Stimulated activated CD8-positive, alpha-beta memory T cell treated with anti-CD3 and anti-CD28 coated beads, Interleukin-2, amount 100 ng/mL, for 48 hours (primary cell): Measurements from ENCODE around the gene NT5DC3.
"Not testable (repeated sequence)": the region's sequence is repeated elsewhere in the genome, so short reads cannot be mapped to it uniquely, and the experiment has no call there.

Experiments
- DNase-seq, 2 donors: peaks; one replicate each; pipeline ENCODE4 v3.0.0-alpha.2; 2020; ENCODE audit warnings: low read depth in 2 of 2

NT5DC3 gene

GRCh38 chr12:103809639-103810038 is 31.4 kb downstream of the NT5DC3 start:
- not testable (repeated sequence) for DNase-seq

GRCh38 chr12:103809154-103809553 is 31.9 kb downstream of the NT5DC3 start:
- DNase-seq, result no peak

- DNase-seq, result no peak
Observed at GRCh38 chr12:103808239-103808880, 32.7 kb downstream of the NT5DC3 start.

GRCh38 chr12:103807561-103808238 is 33.3 kb downstream of the NT5DC3 start:
- no peak for DNase-seq

- no peak for DNase-seq
Observed at GRCh38 chr12:103806803-103807202, 34.2 kb downstream of the NT5DC3 start.

- no peak for DNase-seq
Observed at GRCh38 chr12:103805655-103806360, 35.2 kb downstream of the NT5DC3 start.

- DNase-seq, result no peak
Observed at GRCh38 chr12:103803847-103804246, 37.2 kb downstream of the NT5DC3 start.

- no peak for DNase-seq
Observed at GRCh38 chr12:103802586-103802886, 38.5 kb downstream of the NT5DC3 start.

- no peak for DNase-seq
Observed at GRCh38 chr12:103801709-103802585, 39.1 kb downstream of the NT5DC3 start.

GRCh38 chr12:103799857-103800771 is 40.9 kb downstream of the NT5DC3 start:
- no peak for DNase-seq

- no peak for DNase-seq
Observed at GRCh38 chr12:103799504-103799856, 41.6 kb downstream of the NT5DC3 start.

- no peak for DNase-seq
Observed at GRCh38 chr12:103798586-103798985, 42.4 kb downstream of the NT5DC3 start.

- no peak for DNase-seq
Observed at GRCh38 chr12:103794309-103795213, 46.5 kb downstream of the NT5DC3 start.

- no peak for DNase-seq
Observed at GRCh38 chr12:103793512-103794045, 47.5 kb downstream of the NT5DC3 start.

- DNase-seq, result no peak
Observed at GRCh38 chr12:103793046-103793445, 48.0 kb downstream of the NT5DC3 start.

- DNase-seq, result no peak
Observed at GRCh38 chr12:103791350-103791920, 49.6 kb downstream of the NT5DC3 start.

- DNase-seq, result no peak
Observed at GRCh38 chr12:103786201-103786600, 54.8 kb downstream of the NT5DC3 start.

GRCh38 chr12:103785243-103786031 is 55.6 kb downstream of the NT5DC3 start:
- no peak for DNase-seq
